Neural progenitor cell (in vitro differentiated cells): ENCODE data around the gene SLC9A3. TPM values are rescaled to one million over a fixed set of nuclear protein-coding genes. Genes with fewer than 3 reads are reported as not detected.

Source experiments
- DNase-seq: peaks from one replicate; pipeline ENCODE4 v3.0.0-alpha.2; 2016; ENCODE audit warnings: low spot score
- H2AFZ ChIP-seq: fragments of 200-600 bp; sonication (generic); replicated peaks from 2 replicates; pipeline ENCODE4 v1.6.1; 2016; ENCODE audit warnings: antibody characterized with exemption
- H3F3A ChIP-seq: fragments of 200-600 bp; sonication (generic); 2 replicates; pipeline ENCODE4 v1.6.1; 2016; ENCODE audit warnings: antibody characterized with exemption, low read depth
- H3K27ac ChIP-seq: fragments of 200-600 bp; sonication (generic); 2 replicates; pipeline ENCODE4 v1.5.1; 2016; ENCODE audit warnings: mild to moderate bottlenecking
- H3K27me3 ChIP-seq: fragments of 200-600 bp; sonication (generic); 2 replicates; pipeline ENCODE4 v1.6.1; 2016; ENCODE audit warnings: mild to moderate bottlenecking, moderate library complexity
- H3K36me3 ChIP-seq: fragments of 200-600 bp; sonication (generic); 2 replicates; pipeline ENCODE4 v1.5.1; 2016
- H3K4me1 ChIP-seq: fragments of 200-600 bp; sonication (generic); 2 replicates; pipeline ENCODE4 v1.6.1; 2016; ENCODE audit warnings: mixed run types
- H3K4me2 ChIP-seq: fragments of 200-600 bp; sonication (generic); 2 replicates; pipeline ENCODE4 v1.6.1; 2016
- H3K4me3 ChIP-seq: fragments of 200-600 bp; sonication (generic); 2 replicates; pipeline ENCODE4 v1.5.1; 2016
- H3K79me2 ChIP-seq: fragments of 200-600 bp; sonication (generic); 2 replicates; pipeline ENCODE4 v1.6.1; 2016; ENCODE audit warnings: low read depth
- H3K9ac ChIP-seq: fragments of 200-600 bp; sonication (generic); 2 replicates; pipeline ENCODE4 v1.6.1; 2016
- H3K9me3 ChIP-seq: fragments of 200-600 bp; sonication (generic); 2 replicates; pipeline ENCODE4 v1.5.1; 2016; ENCODE audit warnings: low read depth
- H4K20me1 ChIP-seq: fragments of 200-600 bp; sonication (generic); 2 replicates; pipeline ENCODE4 v1.6.1; 2016; ENCODE audit warnings: low read depth
- H3K27ac Mint-ChIP-seq: 3 replicates; pipeline ENCODE4 v1.8.0; 2021; ENCODE audit warnings: mixed read lengths
- H3K27me3 Mint-ChIP-seq: 2 replicates; pipeline ENCODE4 v1.8.0; 2022; ENCODE audit warnings: low read depth, mild to moderate bottlenecking, inconsistent platforms, moderate library complexity, mixed read lengths; ENCODE audit not compliant: insufficient read depth
- H3K36me3 Mint-ChIP-seq: 3 replicates; pipeline ENCODE4 v1.8.0; 2021; ENCODE audit warnings: mixed read lengths
- H3K4me1 Mint-ChIP-seq: 3 replicates; pipeline ENCODE4 v1.8.0; 2021; ENCODE audit warnings: mixed read lengths
- H3K4me3 Mint-ChIP-seq: 3 replicates; pipeline ENCODE4 v1.8.0; 2021; ENCODE audit warnings: mild to moderate bottlenecking, moderate library complexity, mixed read lengths
- H3K9me3 Mint-ChIP-seq: 3 replicates; pipeline ENCODE4 v1.8.0; 2020; ENCODE audit warnings: mixed read lengths
- CTCF ChIP-seq: fragments of 200-600 bp; sonication (generic); IDR thresholded peaks from 2 replicates; pipeline ENCODE4 v1.5.1; 2017; ENCODE audit warnings: antibody characterized with exemption, mild to moderate bottlenecking
- EZH2 ChIP-seq: fragments of 200-600 bp; sonication (generic); IDR thresholded peaks from 2 replicates; pipeline ENCODE4 v1.6.1; 2017; ENCODE audit warnings: antibody characterized with exemption, mild to moderate bottlenecking, moderate library complexity
- EZH2phosphoT487 ChIP-seq: fragments of 200-600 bp; sonication (generic); IDR thresholded peaks from 2 replicates; pipeline ENCODE4 v1.6.1; 2017; ENCODE audit warnings: antibody characterized with exemption
- total RNA-seq: library from RNA; depleted of rRNA; stranded (reverse); fragments of >200 nt; gene quantifications from 2 replicates; pipeline ENCODE4 v1.2.3, GENCODE V29; 2015; ENCODE audit warnings: low replicate concordance

Gene SLC9A3
- total RNA-seq, 1 donor from 2014 or later: 1.4 TPM

- Histone ChIP-seq H3K27me3 (peaks cover 54% of the 10 kb centered on the region), H3K9me3 (no peaks in the 10 kb centered on the region), H3K79me2 (no peaks in the 10 kb centered on the region), H3K4me3 (no peak overlapping the region), H3K4me2 (no peak overlapping the region), H3F3A (no peaks in the 10 kb centered on the region), H2AFZ (no peak overlapping the region), H4K20me1 (peaks cover 26% of the 10 kb centered on the region), H3K4me1 (peaks cover 4% of the 10 kb centered on the region), H3K27ac (no peak overlapping the region), H3K36me3 (no peaks in the 10 kb centered on the region), H3K9ac (no peak overlapping the region)
- Mint-ChIP-seq H3K4me3 (no peak overlapping the region), H3K36me3 (no peaks in the 10 kb centered on the region), H3K27ac (no peak overlapping the region), H3K4me1 (peaks cover 3% of the 10 kb centered on the region), H3K9me3 (no peaks in the 10 kb centered on the region), H3K27me3 (peaks cover 13% of the 10 kb centered on the region)
- DNase-seq: no peak
- TF ChIP-seq EZH2phosphoT487: no peak
- no peak for TF ChIP-seq CTCF
- no peak for TF ChIP-seq EZH2
Measured at GRCh38 chr5:478369-478981, 45.8 kb downstream of the SLC9A3 start.

DNA sequence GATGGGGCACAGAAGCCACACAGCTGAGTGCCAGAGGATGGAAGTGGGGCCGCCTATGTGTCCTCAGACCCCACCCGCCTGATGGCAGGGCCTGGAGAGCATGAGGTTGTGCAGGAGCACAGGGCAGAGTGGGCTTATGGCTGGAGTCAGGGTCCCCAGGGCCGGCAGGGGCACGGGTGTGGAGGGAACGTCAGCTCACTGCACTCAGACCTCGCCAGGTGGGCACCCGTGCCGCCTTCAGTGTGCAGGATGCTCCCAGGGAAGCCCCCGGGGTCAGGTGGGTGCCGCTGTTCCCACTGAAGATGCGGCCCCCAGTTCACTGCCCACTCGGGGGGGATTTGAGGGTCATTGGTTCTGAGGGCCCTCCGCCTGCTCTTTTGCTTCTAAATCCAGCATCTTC, 46.4 kb downstream of the SLC9A3 start:
- H3K36me3 Mint-ChIP-seq: no peaks in the 10 kb centered on the region
- TF ChIP-seq EZH2phosphoT487: no peak
- TF ChIP-seq EZH2: no peak
- no peak for TF ChIP-seq CTCF
- Histone ChIP-seq H3K27me3 (peaks cover 58% of the 10 kb centered on the region), H2AFZ (no peak overlapping the region), H3K27ac (no peak overlapping the region), H3K9ac (no peak overlapping the region), H4K20me1 (peaks cover 26% of the 10 kb centered on the region), H3K36me3 (no peaks in the 10 kb centered on the region), H3K79me2 (no peaks in the 10 kb centered on the region), H3K4me2 (no peak overlapping the region), H3F3A (no peaks in the 10 kb centered on the region), H3K9me3 (no peaks in the 10 kb centered on the region), H3K4me1 (peaks cover 4% of the 10 kb centered on the region), H3K4me3 (no peak overlapping the region)
- DNase-seq: no peak
- peaks cover 13% of the 10 kb centered on the region for H3K27me3 Mint-ChIP-seq
- no peaks in the 10 kb centered on the region for H3K9me3 Mint-ChIP-seq
- H3K27ac Mint-ChIP-seq: no peak overlapping the region
- H3K4me1 Mint-ChIP-seq: peaks cover 3% of the 10 kb centered on the region
- no peak overlapping the region for H3K4me3 Mint-ChIP-seq

- H3K27ac Mint-ChIP-seq: no peak overlapping the region
- Histone ChIP-seq H3K4me1 (peaks cover 9% of the 10 kb centered on the region), H3K27ac (no peak overlapping the region), H3K79me2 (peaks cover under 1% of the 10 kb centered on the region), H3K9me3 (no peaks in the 10 kb centered on the region), H3K4me3 (no peak overlapping the region), H4K20me1 (peaks cover 26% of the 10 kb centered on the region), H3F3A (no peaks in the 10 kb centered on the region), H3K4me2 (no peak overlapping the region), H2AFZ (no peak overlapping the region), H3K27me3 (peaks cover 58% of the 10 kb centered on the region), H3K9ac (no peak overlapping the region), H3K36me3 (no peaks in the 10 kb centered on the region)
- DNase-seq: no peak
- peaks cover 13% of the 10 kb centered on the region for H3K27me3 Mint-ChIP-seq
- H3K36me3 Mint-ChIP-seq: no peaks in the 10 kb centered on the region
- no peak for TF ChIP-seq EZH2phosphoT487
- TF ChIP-seq CTCF: no peak
- TF ChIP-seq EZH2: no peak
- H3K9me3 Mint-ChIP-seq: no peaks in the 10 kb centered on the region
- peaks cover 3% of the 10 kb centered on the region for H3K4me1 Mint-ChIP-seq
- H3K4me3 Mint-ChIP-seq: no peak overlapping the region
Measured at GRCh38 chr5:477247-477646, 47.0 kb downstream of the SLC9A3 start.
